ENCODE data around the gene GAS2.

The GAS2 gene

DNA sequence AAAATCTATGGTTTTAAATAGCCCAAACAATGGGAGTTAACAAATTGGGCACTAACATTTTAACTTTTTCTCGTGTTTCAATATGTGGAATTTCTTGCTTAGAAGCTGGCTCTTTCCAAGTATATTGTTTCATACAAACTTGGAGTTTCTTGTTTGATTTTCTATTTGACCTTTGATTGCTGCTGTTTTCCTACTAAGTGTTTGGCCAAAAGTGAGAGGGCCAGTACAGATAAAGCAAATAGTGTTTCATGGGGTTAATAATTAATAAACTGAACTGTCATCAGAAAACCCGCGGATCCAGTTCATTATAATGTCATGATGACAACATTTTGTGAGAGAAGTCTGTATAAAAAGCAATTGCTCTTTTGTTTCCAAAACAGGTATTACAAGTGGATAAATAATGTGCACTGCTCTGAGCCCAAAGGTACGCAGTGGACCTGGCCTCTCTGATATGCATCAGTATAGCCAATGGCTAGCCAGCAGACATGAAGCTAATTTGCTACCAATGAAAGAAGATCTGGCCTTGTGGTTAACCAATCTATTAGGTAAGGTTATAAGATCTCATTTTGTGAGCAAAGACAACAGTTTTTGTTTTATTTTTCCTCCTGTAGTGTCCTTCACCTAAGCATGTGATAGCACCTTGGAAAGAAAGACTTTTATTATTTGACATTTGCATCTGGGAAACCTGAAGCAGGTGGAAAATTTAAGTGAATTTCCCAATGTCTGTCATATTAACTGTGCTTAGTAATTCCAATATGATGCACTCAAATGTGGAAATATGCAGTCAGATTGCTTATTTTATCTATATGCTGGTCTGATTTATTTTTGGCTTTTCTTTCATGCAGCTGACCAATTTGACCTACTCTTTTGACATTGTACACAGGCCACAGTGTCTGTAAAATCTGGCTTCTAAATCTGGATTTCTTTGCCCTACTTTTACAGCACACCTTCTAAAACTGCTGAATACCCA lies 8.3 kb downstream of the GAS2 start:
- DNase-seq (ENCODE audit: low spot score) = no peak

GRCh38 chr11:22677153-22677903 lies 10.9 kb downstream of the GAS2 start:
- DNase-seq (ENCODE audit: low spot score) = no peak

DNA sequence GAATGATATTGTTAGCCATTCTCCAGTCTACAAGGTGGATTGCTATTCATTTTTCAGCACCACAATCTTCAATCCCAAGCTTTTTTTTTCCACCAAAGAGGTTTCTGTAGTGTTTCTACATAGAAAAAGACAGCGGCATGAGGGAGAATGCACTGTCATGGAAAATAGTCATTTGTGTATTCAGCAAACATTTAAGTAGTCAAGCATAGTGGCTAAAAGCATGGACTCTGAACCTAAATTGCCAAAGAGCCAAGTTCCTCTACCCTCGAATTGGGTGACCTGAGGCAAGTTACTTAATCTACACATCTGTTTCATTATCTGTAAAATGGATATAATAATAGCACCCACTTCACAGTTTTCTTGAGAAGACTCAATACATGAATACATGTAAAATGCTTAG lies 14.2 kb downstream of the GAS2 start:
- no peak for DNase-seq (ENCODE audit: low spot score)

- no peak for DNase-seq (ENCODE audit: low spot score)
Measured at GRCh38 chr11:22681281-22681812, 14.9 kb downstream of the GAS2 start.

- no peak for DNase-seq (ENCODE audit: low spot score)
Measured at GRCh38 chr11:22684082-22684481, 17.7 kb downstream of the GAS2 start.

GRCh38 chr11:22685111-22685510 lies 18.7 kb downstream of the GAS2 start:
- DNase-seq (ENCODE audit: low spot score) = no peak

GRCh38 chr11:22688914-22689313 lies 22.5 kb downstream of the GAS2 start:
- DNase-seq (ENCODE audit: low spot score) = no peak

DNA sequence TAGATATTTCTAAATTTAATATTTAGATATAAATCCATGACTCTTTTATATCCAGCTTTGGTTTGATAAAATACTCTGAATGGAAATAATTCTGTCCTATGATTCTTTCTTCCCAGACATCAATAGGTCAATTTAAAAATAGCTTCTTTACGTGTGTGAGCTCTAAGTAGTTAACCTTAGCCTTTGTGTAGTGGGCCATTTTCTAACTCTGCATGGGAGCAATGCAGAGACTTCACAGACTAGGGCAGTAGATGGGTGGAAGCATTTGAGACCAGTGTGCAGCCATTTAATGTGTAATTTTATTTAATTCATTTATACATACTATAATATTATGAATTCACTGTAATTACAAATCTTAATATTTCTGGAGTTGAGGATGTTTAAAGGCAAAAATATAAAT lies 23.8 kb downstream of the GAS2 start:
- no peak for DNase-seq (ENCODE audit: low spot score)

- DNase-seq (ENCODE audit: low spot score) = no peak
Measured at GRCh38 chr11:22690871-22691270, 24.5 kb downstream of the GAS2 start.

DNA sequence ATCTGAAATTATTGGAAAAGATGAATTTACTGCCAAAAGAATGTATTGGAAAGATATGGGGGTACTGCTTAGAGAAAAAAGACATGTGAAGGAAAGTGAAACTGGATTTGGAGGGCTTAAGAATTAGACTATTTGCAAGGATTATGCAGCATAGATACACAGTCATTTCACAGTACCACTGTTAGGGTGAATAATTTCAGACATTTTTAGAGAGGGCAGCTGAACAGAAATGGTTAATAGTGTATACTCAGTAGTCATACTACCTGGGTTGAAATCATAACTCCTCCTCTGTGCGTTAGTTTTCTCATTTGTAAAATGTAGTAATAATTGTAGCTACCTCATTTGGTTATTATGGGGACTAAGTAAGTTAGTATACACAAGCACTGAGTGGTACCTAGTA lies 33.0 kb downstream of the GAS2 start:
- no peak for DNase-seq (ENCODE audit: low spot score)

- DNase-seq (ENCODE audit: low spot score) = no peak
Measured at GRCh38 chr11:22702031-22702430, 35.6 kb downstream of the GAS2 start.

DNA sequence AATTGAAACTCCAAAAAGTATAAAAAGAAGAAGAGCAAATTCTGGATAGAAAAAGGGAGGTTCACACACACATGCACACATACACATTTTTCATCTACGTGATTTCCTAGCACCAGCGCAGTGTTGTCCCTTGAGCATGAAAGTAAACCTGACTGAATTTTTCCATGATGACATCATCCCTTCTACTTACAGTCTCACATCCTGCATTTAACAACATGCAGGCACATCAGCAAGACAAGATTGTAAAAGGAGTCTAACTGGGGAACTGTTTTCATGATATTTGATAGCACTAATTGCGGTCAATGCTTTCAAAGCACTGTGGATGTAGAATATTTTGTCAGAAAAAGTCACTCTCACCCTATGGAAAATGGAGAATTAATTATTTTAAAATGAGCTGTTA lies 36.6 kb downstream of the GAS2 start:
- DNase-seq (ENCODE audit: low spot score) = peak; percentile 32

GRCh38 chr11:22703591-22703990 lies 37.2 kb downstream of the GAS2 start:
- DNase-seq (ENCODE audit: low spot score) = peak; percentile 76

DNA sequence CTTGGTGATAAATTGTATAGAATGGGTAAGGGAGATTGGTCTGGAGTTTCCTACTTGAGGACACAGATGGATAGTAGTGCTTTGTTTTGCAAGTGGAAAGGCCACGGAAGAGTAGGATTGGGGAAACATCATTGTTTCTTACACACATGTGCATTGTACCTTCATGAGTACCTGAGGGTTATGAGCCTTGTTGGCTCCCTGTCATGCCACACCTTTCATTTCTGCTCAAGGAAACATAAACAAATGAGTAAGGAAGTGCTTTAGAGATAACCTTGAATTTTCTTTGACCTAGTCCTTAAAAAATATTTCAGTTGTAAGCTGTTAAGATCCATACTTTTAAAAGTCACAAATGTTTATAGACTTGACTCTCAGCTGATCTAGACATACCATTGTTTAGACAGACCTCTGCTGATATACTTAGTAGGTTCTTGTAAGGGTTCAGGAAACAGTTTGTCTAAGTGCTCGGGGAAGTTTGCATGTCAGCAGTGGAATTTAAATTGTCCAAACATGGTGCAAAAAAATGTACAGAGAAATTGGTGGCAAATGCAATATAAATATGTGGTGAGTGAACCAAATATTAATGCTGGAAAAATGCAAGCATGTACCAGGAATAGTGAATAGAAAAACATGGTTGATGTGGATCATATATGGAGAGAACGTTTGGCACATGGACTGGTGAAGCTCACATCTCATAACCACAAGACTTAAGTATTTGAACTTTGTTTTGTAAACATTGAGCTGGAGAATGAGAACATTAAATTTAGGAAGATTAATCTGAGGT lies 40.9 kb downstream of the GAS2 start:
- no peak for DNase-seq (ENCODE audit: low spot score)

GRCh38 chr11:22711071-22711770 lies 44.8 kb downstream of the GAS2 start:
- no peak for DNase-seq (ENCODE audit: low spot score)

DNA sequence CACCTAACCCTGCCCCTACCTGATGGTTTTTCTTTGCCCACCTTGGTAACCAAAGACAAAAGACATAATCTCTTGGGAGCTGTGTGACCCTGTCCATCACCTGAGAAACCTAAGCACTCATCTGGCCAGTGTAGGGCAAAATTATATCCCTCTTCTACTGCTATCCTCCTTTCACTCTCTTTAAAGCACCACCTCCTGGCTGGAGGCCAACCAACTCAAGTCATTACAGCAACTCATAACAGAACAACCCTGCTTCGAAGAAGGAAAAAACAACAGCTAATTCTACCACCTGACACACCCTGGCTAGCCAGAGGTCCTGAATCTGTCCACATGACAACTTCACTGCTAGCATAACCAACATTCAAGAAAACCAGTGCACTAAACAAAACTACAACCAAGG lies 45.5 kb downstream of the GAS2 start:
- DNase-seq (ENCODE audit: low spot score) = no peak

- DNase-seq (ENCODE audit: low spot score) = no peak
Measured at GRCh38 chr11:22713336-22713735, 46.9 kb downstream of the GAS2 start.

DNA sequence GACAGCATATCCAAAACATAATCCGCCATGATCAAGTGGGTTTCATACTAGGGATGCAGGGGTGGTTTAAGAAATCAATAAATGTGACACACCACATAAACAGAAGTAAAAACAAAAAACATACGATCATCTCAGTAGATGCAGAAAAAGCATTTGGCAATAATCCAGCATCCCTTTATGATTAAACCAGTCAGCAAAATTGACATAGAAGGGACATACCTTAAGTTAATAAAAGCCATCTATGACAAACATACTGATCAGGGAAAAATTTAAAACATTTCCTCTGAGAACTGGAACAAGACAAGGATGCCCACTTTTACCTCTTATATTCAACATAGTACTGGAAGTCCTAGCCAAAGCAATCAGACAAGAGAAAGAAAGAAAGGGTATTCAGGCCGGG lies 49.6 kb downstream of the GAS2 start:
- no peak for DNase-seq (ENCODE audit: low spot score)

- DNase-seq (ENCODE audit: low spot score) = no peak
Measured at GRCh38 chr11:22720457-22720856, 54.0 kb downstream of the GAS2 start.

DNA sequence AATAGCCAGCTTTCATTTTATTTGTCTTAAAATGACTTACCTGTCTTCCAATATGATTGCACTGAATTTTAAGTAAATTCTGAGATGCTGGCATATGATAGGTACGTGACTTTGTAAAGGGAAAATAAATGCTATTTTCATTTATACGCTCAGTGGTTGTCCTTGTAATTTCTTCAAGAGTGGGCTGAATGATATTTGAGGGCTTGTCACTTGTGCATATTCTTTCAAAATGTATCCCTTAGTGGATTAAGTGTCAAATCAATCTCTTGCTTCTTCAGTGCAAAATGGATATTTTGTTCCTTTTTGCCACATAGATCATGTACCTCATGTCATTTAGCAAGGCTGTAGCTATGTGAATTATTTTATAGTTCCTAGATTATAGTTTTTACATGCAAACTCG lies 56.9 kb downstream of the GAS2 start:
- no peak for DNase-seq (ENCODE audit: low spot score)

DNA sequence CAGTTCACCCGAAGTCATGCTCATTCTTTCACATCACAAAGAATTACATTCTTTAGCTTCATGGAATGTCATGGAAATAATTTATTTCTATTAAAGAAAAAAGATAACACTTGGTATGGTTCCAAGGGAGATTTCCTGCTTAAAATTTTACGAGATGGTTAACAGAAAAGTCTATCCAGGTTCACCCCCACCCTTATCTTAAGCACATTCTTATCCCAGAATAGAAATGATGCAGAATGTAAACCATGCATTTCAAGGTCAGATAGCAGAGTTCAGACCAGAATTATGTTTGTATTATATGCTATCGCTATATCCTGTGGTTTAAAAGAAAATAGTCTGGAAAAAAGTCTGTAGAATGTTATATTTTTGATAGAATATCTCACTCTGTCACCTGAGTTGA lies 58.7 kb downstream of the GAS2 start:
- no peak for DNase-seq (ENCODE audit: low spot score)
